Muscle layer of duodenum (tissue), 2 donors: ENCODE data around the gene ATP13A2.

ENCODE experiments used
- H3K27ac ChIP-seq: one replicate; pipeline ENCODE4 v1.7.0; 2013; ENCODE audit warnings: mild to moderate bottlenecking, low read length
- H3K27me3 ChIP-seq: one replicate; pipeline ENCODE4 v1.7.0; 2013; ENCODE audit warnings: low read depth, mild to moderate bottlenecking, control low read depth, low read length
- H3K36me3 ChIP-seq, 2 donors: one replicate each; pipeline ENCODE4 v1.7.0; 2013; ENCODE audit warnings: low read length in 2 of 2, control low read depth in 1 of 2, mild to moderate bottlenecking in 1 of 2; ENCODE audit not compliant: insufficient read depth in 2 of 2, control insufficient read depth in 1 of 2
- H3K4me1 ChIP-seq, 2 donors: one replicate each; pipeline ENCODE4 v1.7.0; 2013; ENCODE audit warnings: low read length in 2 of 2, mild to moderate bottlenecking in 2 of 2, control low read depth in 1 of 2, moderate library complexity in 1 of 2; ENCODE audit not compliant: insufficient read depth in 2 of 2, control insufficient read depth in 1 of 2
- H3K4me3 ChIP-seq, 2 donors: one replicate each; pipeline ENCODE4 v1.7.0; 2013; ENCODE audit warnings: low read length in 2 of 2, low read depth in 1 of 2, mild to moderate bottlenecking in 1 of 2
- H3K9me3 ChIP-seq, 2 donors: one replicate each; pipeline ENCODE4 v1.7.0; 2013; ENCODE audit warnings: low read length in 2 of 2, control low read depth in 1 of 2, mild to moderate bottlenecking in 1 of 2; ENCODE audit not compliant: control insufficient read depth in 1 of 2
- donor health status: healthy.

ATP13A2 gene

GRCh38 chr1:16977377-16977776, 34.4 kb downstream of the ATP13A2 start:
- Histone ChIP-seq H3K4me3 (no peak overlapping the region), H3K36me3 (no peaks in the 10 kb centered on the region), H3K27me3 (no peaks in the 10 kb centered on the region), H3K4me1 (peaks cover 0 to 17% of the 10 kb centered on the region in 2 donors), H3K27ac (no peak overlapping the region), H3K9me3 (no peaks in the 10 kb centered on the region)

GRCh38 chr1:16976966-16977365, 34.8 kb downstream of the ATP13A2 start:
- Histone ChIP-seq H3K9me3 (no peaks in the 10 kb centered on the region), H3K4me3 (no peak overlapping the region), H3K4me1 (peaks cover 0 to 18% of the 10 kb centered on the region in 2 donors), H3K27ac (no peak overlapping the region), H3K27me3 (no peaks in the 10 kb centered on the region), H3K36me3 (no peaks in the 10 kb centered on the region)

GRCh38 chr1:16975838-16976237, 35.9 kb downstream of the ATP13A2 start:
- no peak overlapping the region for H3K27ac ChIP-seq
- peaks cover 0 to 24% of the 10 kb centered on the region in 2 donors for H3K4me1 ChIP-seq

GRCh38 chr1:16975211-16975610, 36.5 kb downstream of the ATP13A2 start:
- Histone ChIP-seq H3K4me3 (no peak overlapping the region), H3K9me3 (no peaks in the 10 kb centered on the region), H3K27me3 (no peaks in the 10 kb centered on the region), H3K4me1 (peaks cover 0 to 21% of the 10 kb centered on the region in 2 donors), H3K36me3 (peaks cover 0 to 6% of the 10 kb centered on the region in 2 donors), H3K27ac (no peak overlapping the region)

More at GRCh38 chr1:16975838-16976237, 35.9 kb downstream of the ATP13A2 start:
- Histone ChIP-seq H3K27me3 (no peaks in the 10 kb centered on the region), H3K4me3 (no peak overlapping the region), H3K9me3 (no peaks in the 10 kb centered on the region), H3K36me3 (no peaks in the 10 kb centered on the region)

- H3K27ac ChIP-seq = no peak overlapping the region
- H3K4me3 ChIP-seq = no peak overlapping the region
- peaks cover 0 to 10% of the 10 kb centered on the region in 2 donors for H3K4me1 ChIP-seq
- H3K9me3 ChIP-seq = no peaks in the 10 kb centered on the region
- H3K27me3 ChIP-seq = no peaks in the 10 kb centered on the region
- peaks cover 0 to 18% of the 10 kb centered on the region in 2 donors for H3K36me3 ChIP-seq
Measured at GRCh38 chr1:16973215-16973614, 38.5 kb downstream of the ATP13A2 start.

- Histone ChIP-seq H3K4me1 (peaks cover 0 to 16% of the 10 kb centered on the region in 2 donors), H3K27me3 (no peaks in the 10 kb centered on the region), H3K9me3 (no peaks in the 10 kb centered on the region), H3K27ac (no peak overlapping the region), H3K36me3 (peaks cover 0 to 19% of the 10 kb centered on the region in 2 donors), H3K4me3 (no peak overlapping the region)
Measured at GRCh38 chr1:16972189-16972895, 39.4 kb downstream of the ATP13A2 start.

- Histone ChIP-seq H3K27ac (no peak overlapping the region), H3K9me3 (no peaks in the 10 kb centered on the region), H3K4me3 (no peak overlapping the region), H3K4me1 (peaks cover 0 to 24% of the 10 kb centered on the region in 2 donors), H3K27me3 (no peaks in the 10 kb centered on the region), H3K36me3 (peaks cover 0 to 19% of the 10 kb centered on the region in 2 donors)
Measured at GRCh38 chr1:16971341-16972188, 40.2 kb downstream of the ATP13A2 start.

GRCh38 chr1:16970132-16970910, 41.4 kb downstream of the ATP13A2 start:
- no peak overlapping the region for H3K4me3 ChIP-seq
- H3K27ac ChIP-seq = no peak overlapping the region
- no peaks in the 10 kb centered on the region for H3K9me3 ChIP-seq
- H3K4me1 ChIP-seq = peaks cover 0 to 24% of the 10 kb centered on the region in 2 donors
- peaks cover 5 to 30% of the 10 kb centered on the region in 2 donors for H3K36me3 ChIP-seq
- H3K27me3 ChIP-seq = no peaks in the 10 kb centered on the region

- no peak overlapping the region for H3K4me3 ChIP-seq
- H3K4me1 ChIP-seq = peaks cover 0 to 24% of the 10 kb centered on the region in 2 donors
- no peaks in the 10 kb centered on the region for H3K27me3 ChIP-seq
- no peaks in the 10 kb centered on the region for H3K9me3 ChIP-seq
- peaks cover 5 to 31% of the 10 kb centered on the region in 2 donors for H3K36me3 ChIP-seq
- no peak overlapping the region for H3K27ac ChIP-seq
Measured at GRCh38 chr1:16969651-16970050, 42.1 kb downstream of the ATP13A2 start.

GRCh38 chr1:16969057-16969611, 42.6 kb downstream of the ATP13A2 start:
- Histone ChIP-seq H3K4me3 (no peak overlapping the region), H3K4me1 (peaks cover 0 to 24% of the 10 kb centered on the region in 2 donors), H3K36me3 (peaks cover 5 to 31% of the 10 kb centered on the region in 2 donors), H3K27ac (no peak overlapping the region), H3K9me3 (no peaks in the 10 kb centered on the region), H3K27me3 (no peaks in the 10 kb centered on the region)
